Kidney (tissue), 14 donors: ENCODE results near the gene ZNF746. TPM values are rescaled to one million over a fixed set of nuclear protein-coding genes. Genes with fewer than 3 reads are reported as not detected.
A peak's percentile ranks its signal among the peaks of the same experiment; 100 is the strongest.

Experiments
- DNase-seq, 5 donors: peaks; one replicate each; pipeline ENCODE4 v3.0.0-alpha.2; 2013 to 2020
- FAIRE-seq: peaks from 2 replicates; lab custom pipeline; 2012; peaks lifted over from hg19 to GRCh38; lab: Jason Lieb, UNC
- H3K27ac ChIP-seq, 2 donors: one replicate each; pipeline ENCODE4 v1.7.0; 2013; ENCODE audit warnings: low read depth in 2 of 2, low read length in 2 of 2, inconsistent platforms in 1 of 2
- H3K27me3 ChIP-seq: one replicate; pipeline ENCODE4 v1.7.1; 2013; ENCODE audit warnings: low read length, inconsistent platforms; ENCODE audit not compliant: control insufficient read depth, insufficient read depth
- H3K36me3 ChIP-seq, 3 donors: one replicate each; pipeline versions ENCODE4 v1.7.0 to v1.7.1; 2013; ENCODE audit warnings: low read length in 3 of 3, control low read depth in 1 of 3, inconsistent platforms in 1 of 3; ENCODE audit not compliant: insufficient read depth in 3 of 3, control insufficient read depth in 2 of 3
- H3K4me1 ChIP-seq, 3 donors: one replicate each; pipeline versions ENCODE4 v1.7.0 to v1.7.1; 2013; ENCODE audit warnings: low read length in 3 of 3, inconsistent platforms in 1 of 3, low read depth in 1 of 3; ENCODE audit not compliant: control insufficient read depth in 2 of 3, insufficient read depth in 2 of 3
- H3K4me3 ChIP-seq, 3 donors: one replicate each; pipeline versions ENCODE4 v1.7.0 to v1.8.1; 2013; ENCODE audit warnings: low read length in 3 of 3, control low read depth in 1 of 3, inconsistent platforms in 1 of 3
- H3K9ac ChIP-seq, 3 donors: one replicate each; pipeline versions ENCODE4 v1.7.0 to v1.7.1; 2013; ENCODE audit warnings: low read length in 3 of 3, control low read depth in 1 of 3, inconsistent platforms in 1 of 3
- H3K9me3 ChIP-seq, 3 donors: one replicate each; pipeline versions ENCODE4 v1.7.0 to v1.7.1; 2013; ENCODE audit warnings: low read length in 3 of 3, control low read depth in 1 of 3, inconsistent platforms in 1 of 3; ENCODE audit not compliant: control insufficient read depth in 2 of 3, insufficient read depth in 1 of 3
- CTCF ChIP-seq: IDR thresholded peaks from 3 replicates; pipeline ENCODE4 v1.5.1; 2012; ENCODE audit warnings: mild to moderate bottlenecking, moderate library complexity, borderline replicate concordance; ENCODE audit not compliant: insufficient read depth; ENCODE audit errors: extremely low read depth
- intact Hi-C: fragments of 100-400 bp; cut with DNase I; formaldehyde crosslinking; loops from one replicate; pipeline ENCODE4 v1.11.1; 2022
- polyA plus RNA-seq: library from polyadenylated mRNA; stranded (reverse); fragments of 350-450 nt; fragmentation: Illumina TruSeq; extraction: RNeasy Lipid Tissue Mini Kit (QIAGEN cat#74804); gene quantifications from one replicate; pipeline ENCODE4 v1.2.3, GENCODE V29; 2014; ENCODE audit warnings: low read depth, low replicate concordance; ENCODE audit not compliant: insufficient read depth
- total RNA-seq: library from RNA; stranded (reverse); fragmentation: NEBNext Ultra II Directional; extraction: Animal tissue kit (Norgen Biotek cat#: 25700); gene quantifications from one replicate; pipeline ENCODE4 v1.2.1, GENCODE V29; 2021
- donor health status: control.
- donor health status: control.
- donor health status: control.
- donor health status: control.
- donor health status: control.
- donor health status: DM: yes; HTN: yes; CAD: no.
- donor health status: Normal renal cell carcinoma (clear cell type).

The ZNF746 gene
- total and polyA plus RNA-seq, 2 donors from 2014 or later, result 6.8 to 17.3 TPM

DNA sequence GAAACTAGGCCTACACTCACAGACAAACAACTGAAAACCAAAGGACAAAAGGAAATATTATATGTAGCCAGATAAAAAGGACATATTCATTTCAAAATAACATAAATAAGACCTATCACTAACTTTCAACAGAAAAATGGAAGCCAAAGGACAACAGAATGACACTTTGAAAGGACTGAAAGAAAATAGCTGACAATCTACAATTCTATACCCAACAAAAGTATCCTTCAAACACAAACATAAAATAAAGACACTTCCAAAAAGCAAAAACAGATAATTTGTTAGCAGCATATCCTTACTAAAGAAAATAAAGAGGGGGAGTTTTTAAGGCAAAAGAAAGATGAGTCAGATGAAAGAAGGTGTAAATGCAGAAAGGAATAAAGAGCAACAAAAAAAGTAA lies 7.9 kb upstream of the ZNF746 start:
- TF ChIP-seq CTCF, result no peak
- Histone ChIP-seq H3K9ac (no peak overlapping the region), H3K27ac (no peak overlapping the region), H3K4me3 (no peak overlapping the region), H3K27me3 (no peaks in the 10 kb centered on the region), H3K36me3 (no peaks in the 10 kb centered on the region), H3K4me1 (no peaks in the 10 kb centered on the region), H3K9me3 (peaks cover 0 to 18% (median 5%) of the 10 kb centered on the region in 3 donors)
- DNase-seq, result no peak
- intact Hi-C loops, result no loop called here
- no peak for FAIRE-seq

- Histone ChIP-seq H3K36me3 (no peaks in the 10 kb centered on the region), H3K4me1 (peaks cover 0 to 6% (median 0%) of the 10 kb centered on the region in 3 donors), H3K4me3 (no peak overlapping the region), H3K27me3 (no peaks in the 10 kb centered on the region), H3K9ac (no peak overlapping the region), H3K27ac (no peak overlapping the region), H3K9me3 (peaks cover 0 to 4% (median 0%) of the 10 kb centered on the region in 3 donors)
- intact Hi-C loops, result no loop called here
- DNase-seq (no peak), FAIRE-seq (no peak)
- no peak for TF ChIP-seq CTCF
These were observed 4.0 kb upstream of the ZNF746 start for GRCh38 chr7:149501651-149502050.

GRCh38 chr7:149500910-149501309 lies 3.3 kb upstream of the ZNF746 start:
- H3K9ac ChIP-seq, result no peak overlapping the region
- DNase-seq (peak in 1 of 5 donors; percentile 56), FAIRE-seq (no peak)
- H3K4me3 ChIP-seq, result no peak overlapping the region
- H3K9me3 ChIP-seq, result no peaks in the 10 kb centered on the region
- TF ChIP-seq CTCF, result no peak
- H3K36me3 ChIP-seq, result no peaks in the 10 kb centered on the region
- H3K4me1 ChIP-seq, result peaks cover 0 to 6% (median 3%) of the 10 kb centered on the region in 3 donors
- no peak overlapping the region for H3K27ac ChIP-seq
- H3K27me3 ChIP-seq, result no peaks in the 10 kb centered on the region
- intact Hi-C loops, result no loop called here

GRCh38 chr7:149500201-149500600 lies 2.6 kb upstream of the ZNF746 start:
- FAIRE-seq, result no peak
- H3K9me3 ChIP-seq, result no peaks in the 10 kb centered on the region
- intact Hi-C loops, result no loop called here

More at GRCh38 chr7:149500201-149500600, 2.6 kb upstream of the ZNF746 start:
- no peak for TF ChIP-seq CTCF
- H3K9ac ChIP-seq, result no peak overlapping the region
- H3K27ac ChIP-seq, result no peak overlapping the region
- H3K27me3 ChIP-seq, result no peaks in the 10 kb centered on the region
- H3K4me1 ChIP-seq, result peaks cover 0 to 10% (median 8%) of the 10 kb centered on the region in 3 donors
- no peaks in the 10 kb centered on the region for H3K36me3 ChIP-seq
- DNase-seq, result no peak
- no peak overlapping the region for H3K4me3 ChIP-seq
